Renal cortical epithelial cell (primary cell): ENCODE results near the gene GFI1B. TPM values are rescaled to one million over a fixed set of nuclear protein-coding genes. Genes with fewer than 3 reads are reported as not detected.
"Not testable (repeated sequence)": the region's sequence is repeated elsewhere in the genome, so short reads cannot be mapped to it uniquely, and the experiment has no call there.

ENCODE experiments used
- DNase-seq: peaks from one replicate; pipeline ENCODE4 v3.0.0-alpha.2; 2011; ENCODE audit warnings: low read depth
- total RNA-seq: library from RNA; depleted of rRNA; stranded (reverse); fragments of >200 nt; gene quantifications from 2 replicates; pipeline ENCODE4 v1.2.3, GENCODE V29; 2014

Gene GFI1B
- not detected in 2 replicates for total RNA-seq

DNA sequence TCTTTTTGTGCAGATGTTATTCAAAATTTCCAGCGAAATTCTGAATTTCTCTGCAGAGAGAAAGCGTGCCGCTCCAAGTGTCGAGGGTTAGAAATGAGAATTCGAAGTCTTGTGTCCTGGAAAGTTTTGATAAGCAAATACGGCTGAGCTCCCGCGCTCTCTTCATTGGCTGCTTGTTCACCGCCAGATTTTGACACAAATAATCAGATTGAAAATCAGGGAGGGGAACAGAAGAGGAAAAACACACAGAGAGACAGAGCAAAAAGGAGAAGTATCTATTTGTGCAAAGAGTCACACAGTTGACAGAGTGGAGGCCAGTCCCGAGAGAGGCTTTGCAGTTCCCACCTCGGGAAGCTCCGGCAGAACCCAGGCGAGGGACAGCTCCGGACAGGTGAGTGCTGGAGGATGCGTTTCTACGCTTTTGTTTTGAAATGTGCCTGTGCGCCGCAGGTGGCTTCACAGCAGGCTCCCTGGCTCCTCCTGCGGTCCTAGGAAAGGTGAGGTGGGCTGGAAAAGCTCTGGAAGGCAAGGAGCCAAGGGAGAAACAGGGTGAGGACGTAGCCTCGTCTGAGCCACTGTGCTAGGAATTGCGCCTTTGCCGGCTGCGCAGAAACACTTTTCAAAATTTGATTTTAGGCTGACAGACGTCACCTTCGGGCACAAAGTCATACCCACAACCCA lies at the start of gene GFI1B:
Gene GFI1B (plus strand): TSS at position 244 of the 681 bp plus-strand sequence. CDS start 7,985 bp downstream, outside the sequence.
- DNase-seq: no peak

DNA sequence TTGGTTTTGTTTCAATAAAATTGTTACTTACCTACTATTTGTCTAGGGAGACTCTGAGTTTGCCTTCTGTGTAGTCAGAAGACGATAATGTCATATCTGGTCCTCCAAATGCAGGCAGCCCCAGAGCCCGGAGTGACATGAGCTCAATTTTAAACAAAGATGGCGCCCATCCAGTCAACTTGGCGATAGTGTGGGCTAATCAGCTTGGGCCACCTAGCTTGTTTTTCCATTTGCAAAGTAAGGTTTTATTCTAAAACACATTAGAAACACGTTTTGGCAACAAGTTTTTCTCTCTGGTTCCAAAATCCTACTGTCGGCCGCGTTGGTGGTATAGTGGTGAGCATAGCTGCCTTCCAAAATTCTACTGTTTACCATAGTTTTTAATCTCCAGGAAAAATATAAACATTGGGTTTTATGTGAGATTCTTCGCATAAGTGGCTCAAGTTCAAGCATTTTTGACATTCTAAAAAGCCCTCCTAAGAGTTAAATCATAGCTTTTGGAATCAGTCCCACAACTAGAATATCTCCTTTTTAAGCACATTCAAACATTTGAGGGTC lies 47.2 kb upstream of the GFI1B start:
- DNase-seq: no peak

DNA sequence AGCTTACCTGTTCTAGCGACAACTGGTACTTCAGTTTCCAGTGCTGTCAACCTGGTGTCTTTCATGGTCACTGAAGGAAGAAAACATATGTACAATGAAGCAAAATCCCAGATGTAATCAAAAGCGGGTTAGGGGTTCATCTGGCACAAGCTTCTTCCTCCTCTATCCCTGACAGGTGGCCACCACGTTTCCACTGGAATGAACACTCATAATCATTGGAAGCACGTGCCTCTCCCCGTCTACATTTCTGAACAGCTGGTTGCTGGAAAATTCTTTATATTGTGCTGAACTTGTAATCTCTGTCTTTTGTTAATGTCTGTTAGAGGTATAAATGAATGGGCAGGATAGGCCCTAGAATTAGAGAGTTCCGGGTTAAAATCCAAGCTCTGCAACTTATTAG lies 43.5 kb upstream of the GFI1B start:
- DNase-seq: no peak

DNA sequence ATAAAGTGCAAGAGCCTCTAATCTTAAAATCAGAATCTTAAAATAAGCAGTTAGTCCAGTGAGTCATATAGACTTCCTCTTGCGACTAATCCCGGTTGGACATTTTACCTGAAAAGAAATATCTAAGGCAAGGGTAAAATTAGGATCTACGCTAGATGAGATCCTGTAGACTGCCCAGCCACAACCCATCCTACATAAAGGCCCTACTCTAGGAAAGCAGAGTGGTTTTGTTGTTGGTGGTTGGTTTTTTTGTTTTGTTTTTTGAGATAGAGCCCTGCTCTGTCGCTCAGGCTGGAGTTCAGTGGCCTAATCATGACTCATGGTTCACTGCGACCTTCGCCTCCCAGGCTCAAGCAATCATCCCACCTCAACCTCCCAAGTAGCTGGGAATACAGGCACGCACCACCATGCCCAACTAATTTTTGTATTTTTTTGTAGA lies 41.0 kb upstream of the GFI1B start:
- no peak for DNase-seq

DNA sequence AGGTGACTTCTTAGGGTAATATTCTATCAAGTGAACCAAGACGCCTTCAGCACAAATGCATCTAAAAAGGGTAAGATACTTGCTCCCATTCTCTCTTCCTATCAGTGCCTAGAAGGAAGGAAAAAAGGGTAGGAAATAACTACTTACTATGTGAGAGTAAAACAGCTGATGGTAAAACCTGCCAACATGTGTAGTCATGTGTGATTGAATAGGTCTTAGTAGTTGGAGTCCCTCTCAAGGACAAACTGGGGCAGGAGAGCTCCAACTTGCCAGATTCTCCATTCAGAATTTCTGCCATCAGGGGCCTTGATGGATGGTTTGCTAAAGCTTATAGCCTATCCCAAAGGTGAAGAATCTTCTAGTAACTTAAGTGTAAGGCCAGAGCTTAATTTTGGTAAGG lies 39.3 kb upstream of the GFI1B start:
- no peak for DNase-seq

DNA sequence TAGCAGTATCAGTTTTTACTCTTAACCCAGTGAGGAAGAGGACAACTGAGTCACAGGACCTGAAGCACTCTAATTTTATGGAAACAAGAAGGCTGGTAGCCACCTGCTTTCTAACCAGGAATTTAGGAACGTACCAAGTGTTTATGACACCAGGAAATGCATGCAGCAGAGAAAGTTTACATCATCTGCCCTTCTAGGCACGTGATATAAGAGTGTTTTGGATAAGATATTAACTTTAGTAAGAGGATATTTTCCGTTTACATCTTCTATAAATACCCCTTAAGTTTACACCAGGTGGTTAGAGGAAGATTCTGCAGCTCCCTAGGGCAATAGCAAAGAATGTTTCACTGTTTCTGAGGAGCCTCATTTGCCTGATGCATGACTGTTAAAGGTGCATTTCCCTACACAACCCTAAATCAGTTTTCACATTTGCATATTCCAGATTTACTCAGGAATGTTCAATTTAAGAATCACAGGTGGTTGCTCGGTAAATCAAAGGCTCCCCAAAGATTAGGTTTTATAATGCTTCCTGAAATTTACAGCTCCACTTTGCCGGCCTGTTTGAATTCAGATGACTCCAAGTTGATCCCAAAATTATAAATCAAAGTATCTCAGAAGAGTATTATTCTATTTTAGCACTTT lies 35.8 kb upstream of the GFI1B start:
- peak; percentile 45 for DNase-seq

DNA sequence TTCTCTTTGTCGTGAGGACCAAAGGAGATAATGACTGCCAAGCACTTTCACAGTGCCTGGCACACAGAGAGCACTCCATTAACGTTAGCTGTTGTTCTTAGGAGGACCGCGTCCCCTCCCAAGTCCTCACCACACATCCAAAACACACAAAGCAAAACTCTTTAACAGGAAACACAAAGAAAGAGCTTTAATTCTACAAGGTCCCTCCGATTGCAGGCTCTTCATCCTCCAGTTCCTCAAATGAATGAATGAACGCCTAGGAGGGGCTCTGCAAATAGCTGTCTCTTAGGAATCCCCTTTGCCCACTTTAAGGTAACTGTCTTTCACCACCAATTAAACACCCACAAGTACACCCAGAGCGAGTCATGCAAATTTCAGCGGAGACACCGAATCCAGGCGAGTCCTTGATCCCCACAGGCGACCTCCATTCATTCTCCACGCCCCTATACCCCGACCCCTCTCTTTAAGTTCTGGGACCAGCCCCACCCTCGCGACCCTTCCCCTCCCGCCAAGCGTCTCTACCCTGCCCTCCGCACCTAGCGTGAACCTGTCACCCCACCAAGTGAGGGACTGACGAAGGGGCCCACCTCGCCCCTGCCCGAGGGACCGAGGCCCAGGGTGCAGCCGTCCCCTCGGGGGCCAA lies 34.7 kb upstream of the GFI1B start:
- no peak for DNase-seq

DNA sequence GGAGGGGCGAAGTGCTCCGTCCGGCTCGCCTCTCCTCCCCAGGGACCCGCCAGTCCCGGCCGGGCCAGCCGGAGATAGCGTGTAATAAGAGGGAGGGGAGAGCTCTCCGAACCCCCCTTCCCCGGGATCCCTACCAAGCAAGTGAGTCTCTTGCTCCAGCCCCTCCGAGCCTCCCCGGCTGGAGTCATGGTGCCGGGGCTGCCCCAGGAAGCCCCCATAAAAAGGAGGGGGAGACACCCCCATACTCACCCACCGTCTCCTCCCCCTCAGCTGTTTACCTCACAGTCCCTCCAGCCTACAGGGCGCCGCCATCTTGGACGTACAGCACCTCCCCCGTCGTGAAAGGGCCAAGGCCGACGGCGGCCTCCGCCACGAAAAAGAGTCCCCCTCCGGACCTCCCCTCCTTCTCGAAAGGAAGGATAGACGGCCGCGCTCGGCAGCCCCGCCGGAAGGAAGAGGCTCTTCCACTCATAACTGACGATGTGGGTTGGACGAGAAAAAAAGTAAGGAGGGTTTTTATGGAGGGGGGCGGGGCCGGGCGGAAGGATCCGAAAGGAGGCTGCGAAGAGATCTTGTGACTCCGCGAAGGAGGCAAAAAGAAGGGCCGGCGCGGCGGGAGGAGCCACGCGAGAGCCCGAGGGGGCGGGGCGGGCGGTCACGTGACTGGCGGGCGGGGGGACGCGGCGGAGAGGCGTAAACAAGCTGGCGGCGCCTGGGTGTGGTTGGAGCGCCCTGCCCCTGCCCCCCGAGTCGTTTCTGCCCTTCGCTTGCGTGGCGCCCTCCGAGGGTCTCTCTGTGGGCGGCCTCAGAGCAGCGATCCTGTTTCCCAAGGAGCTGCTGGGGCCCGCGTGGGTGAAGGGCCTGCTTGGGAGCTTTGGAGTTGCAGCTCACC lies 34.0 kb upstream of the GFI1B start, which contains the start of gene TSC1:
Gene TSC1 (minus strand): TSS at position 323 of the 892 bp plus-strand sequence. CDS start 15,744 bp downstream, outside the sequence.
- peak; percentile 74 for DNase-seq

DNA sequence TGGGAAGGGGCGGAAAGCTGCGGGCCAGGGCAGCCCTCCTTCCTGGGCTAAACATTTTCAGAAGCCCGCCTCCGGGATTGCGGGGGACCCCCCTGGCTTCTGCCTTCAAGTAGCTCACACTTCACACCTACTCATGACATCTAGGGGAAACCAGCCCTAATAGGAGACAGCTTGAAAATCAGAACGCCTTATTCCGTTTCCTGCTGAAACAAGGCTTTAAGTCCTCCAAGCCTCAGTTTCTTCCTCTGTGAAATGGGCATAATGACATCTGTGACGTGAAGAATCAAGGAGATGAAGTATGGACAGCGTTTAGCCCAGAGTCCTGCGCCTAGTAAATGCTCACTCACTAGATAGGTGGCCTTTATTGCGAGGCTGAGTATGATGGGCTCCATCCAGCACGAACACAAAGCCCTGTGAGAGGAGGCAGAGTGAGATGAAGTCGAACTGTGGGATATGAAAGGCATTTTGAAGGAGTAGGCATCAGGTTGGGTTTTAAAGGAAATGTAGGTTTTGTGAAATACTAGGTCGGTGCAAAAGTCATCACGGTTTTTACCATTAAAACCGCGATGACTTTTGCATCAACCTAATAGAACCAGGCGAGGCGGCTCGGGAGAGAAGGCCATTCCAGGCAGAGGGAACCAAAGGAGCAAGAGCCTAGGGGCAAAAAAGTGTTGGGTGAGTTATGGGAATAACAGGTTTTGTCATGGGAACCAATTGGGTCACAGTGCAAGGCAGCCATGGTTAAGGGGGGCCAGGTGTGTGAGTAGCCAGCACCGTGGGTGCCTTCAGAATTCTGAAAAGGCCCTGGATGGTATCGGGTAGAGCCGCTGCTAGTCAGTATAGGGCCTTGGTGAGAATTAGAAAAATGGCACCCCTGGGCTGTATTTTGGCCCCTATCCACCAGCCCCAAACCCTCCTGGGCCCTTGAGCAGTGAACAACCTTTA lies 33.0 kb upstream of the GFI1B start:
- DNase-seq: no peak

DNA sequence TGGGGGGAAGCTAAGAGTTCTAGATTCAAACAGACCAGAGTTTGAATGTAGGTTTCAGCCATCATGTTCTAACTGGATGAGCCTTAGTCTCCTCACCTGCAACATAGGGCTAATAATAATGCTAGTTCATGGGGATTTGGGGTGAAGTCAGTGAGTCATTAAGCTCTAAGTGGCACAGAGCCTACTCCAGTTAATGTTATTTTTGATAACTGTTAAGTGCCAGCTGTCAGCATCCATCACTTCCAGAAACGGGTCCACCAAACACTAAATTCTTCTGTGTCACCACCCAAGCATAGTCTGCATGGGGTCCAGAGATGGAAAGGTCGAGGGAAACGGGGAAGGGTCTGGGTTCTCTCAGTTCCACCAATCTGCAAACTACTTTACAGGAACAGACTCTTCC lies 32.3 kb upstream of the GFI1B start:
- DNase-seq: no peak

DNA sequence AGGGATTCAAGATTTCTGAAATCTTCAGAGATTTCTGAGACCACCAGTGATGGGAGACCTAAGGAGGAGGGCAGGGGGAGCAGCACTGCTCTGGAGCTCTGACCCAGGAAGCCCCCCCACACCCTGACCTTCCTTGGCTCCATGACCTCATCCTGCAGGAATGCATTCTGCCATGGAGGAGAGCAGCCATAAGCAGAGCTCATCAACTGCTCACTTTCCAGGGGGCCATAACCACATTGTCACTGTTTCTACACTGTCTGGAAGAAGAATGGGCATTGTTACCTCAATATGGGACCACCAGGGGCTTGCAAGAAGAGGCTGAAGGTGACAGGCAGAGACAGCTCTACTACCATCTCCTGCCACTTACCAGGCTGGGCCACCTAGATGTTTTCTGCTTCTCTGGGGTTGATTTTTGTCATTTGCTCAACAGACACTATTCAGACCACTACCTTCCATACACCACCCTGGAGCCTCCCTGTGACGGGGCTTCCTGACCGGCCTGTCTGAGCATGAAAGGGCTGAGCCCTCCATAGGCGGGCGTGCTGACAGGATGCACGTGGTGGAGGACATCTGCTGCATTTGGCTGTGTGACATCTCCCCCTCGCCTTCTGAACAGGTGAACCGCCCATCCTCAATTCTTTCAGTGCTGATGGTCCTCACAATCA lies 31.7 kb upstream of the GFI1B start:
- DNase-seq: peak; percentile 42

DNA sequence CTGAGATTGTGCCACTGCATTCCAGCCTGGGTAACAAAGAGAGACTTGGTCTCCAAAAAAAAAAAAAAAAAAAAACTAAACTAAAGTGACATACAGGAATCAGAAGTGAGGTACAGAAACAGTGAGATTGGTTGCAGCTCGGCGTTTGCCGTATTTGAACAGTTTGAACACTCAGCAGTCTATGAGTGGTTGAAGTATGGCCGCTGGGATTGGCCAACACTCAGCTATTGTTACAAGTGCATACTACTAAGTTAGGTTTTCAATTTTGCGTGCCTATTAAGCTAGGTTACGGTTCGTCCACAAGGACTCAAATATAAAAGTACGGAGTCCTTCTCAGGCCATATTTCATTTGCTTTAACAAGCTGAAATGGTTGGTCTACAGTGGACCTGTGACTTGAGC lies 30.7 kb upstream of the GFI1B start:
- DNase-seq: no peak

DNA sequence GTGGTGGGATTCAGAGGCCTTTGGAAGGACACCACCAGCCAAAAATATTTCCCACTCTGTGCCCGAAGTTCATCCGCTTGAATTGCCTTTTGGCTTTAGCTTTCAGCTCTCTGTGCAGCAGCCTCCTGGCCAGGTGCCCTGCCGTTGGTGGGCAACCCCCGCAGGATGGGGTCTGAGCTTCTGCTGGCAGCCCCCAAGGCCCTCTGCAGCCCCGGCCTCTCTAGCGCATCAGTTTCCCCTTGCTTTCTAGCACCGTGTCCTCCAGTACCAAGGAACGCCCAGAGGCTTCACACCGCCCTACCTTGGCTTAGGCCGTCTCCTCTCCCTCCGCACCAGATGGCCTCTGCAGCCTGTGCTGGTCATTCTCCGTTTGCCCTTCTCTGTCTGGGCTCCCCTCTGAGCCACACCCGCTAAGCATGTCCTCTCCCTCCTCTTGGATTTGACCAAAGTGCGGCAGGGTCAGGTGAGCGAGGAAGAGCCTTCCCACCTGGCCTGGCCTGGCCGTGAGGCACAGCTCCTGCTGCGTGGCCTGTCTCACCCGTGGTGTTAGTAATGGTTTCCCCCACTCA lies 29.9 kb upstream of the GFI1B start:
- no peak for DNase-seq

DNA sequence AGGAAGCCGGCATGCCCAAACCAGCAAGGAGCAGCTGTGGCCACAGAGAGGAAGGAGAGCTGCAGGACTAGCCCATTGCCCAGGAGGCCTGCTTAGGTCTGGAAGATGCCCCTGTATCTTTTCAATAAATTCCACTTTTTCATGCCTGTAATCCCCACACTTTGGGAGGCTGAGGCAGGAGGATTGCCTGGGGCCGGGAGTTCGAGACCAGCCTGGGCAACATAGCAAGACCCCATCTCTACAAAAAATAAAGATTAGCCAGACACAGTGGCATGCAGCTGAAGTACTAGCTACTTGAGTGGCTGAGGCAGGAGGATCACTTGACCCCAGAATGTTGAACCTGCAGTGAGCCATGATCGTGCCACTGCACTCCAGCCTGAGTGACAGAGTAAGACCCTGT lies 28.8 kb upstream of the GFI1B start:
- no peak for DNase-seq

DNA sequence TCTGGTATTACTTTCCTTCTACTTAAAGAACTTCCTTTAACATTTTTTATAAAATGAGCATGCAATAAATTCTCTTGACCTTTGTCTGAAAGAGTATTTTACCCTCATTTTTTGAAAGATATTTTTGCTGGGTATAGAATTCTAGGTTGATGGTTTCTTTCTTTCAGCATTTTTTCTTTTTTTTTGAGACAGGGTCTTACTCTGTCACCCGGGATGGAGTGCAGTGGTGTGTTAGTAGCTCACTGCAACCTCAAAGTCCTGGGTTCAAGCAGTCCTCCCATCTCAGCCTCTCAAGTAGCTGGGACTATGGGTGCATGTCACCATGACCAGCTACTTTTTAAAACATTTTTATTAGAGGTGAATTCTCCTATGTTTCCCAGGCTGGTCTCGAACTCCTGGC lies 23.4 kb upstream of the GFI1B start:
- no peak for DNase-seq

DNA sequence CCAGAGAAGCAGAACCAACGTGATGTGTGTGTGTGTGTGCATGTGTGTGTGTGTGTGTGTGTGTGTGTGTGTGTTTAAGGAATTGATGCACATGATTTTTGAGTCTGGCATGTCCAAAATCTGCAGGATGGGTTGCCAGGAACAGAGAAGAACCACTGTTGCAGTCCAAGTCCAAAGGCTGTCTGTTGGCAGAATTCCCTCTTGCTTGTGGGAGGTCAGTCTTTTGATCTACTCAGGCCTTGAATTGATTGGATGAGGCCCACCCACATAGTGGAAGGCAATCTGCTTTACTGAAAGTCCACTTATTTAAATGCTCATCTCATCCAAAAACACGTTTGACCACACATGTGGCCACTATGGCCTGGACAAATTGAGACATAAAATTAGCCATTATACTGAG lies 22.7 kb upstream of the GFI1B start:
- DNase-seq: no peak

DNA sequence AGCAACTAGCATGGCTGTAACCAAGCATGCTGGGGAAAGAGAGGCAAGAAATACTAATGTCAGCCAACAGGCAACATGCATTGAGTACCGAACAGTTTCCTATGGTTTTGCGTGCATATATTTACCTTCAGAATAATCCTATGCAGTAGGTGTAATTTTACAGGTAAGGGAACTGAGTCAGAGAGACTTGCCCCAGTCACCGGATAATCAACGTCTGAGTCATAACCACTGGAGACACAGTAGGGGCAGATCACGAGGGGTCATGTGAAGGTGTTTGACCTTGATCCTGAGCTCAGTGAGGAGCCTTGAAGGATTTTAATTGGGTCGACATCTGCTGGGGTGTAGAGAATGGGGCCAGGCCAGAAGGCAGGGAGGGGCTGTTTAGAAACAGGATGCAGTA lies 20.7 kb upstream of the GFI1B start:
- no peak for DNase-seq

DNA sequence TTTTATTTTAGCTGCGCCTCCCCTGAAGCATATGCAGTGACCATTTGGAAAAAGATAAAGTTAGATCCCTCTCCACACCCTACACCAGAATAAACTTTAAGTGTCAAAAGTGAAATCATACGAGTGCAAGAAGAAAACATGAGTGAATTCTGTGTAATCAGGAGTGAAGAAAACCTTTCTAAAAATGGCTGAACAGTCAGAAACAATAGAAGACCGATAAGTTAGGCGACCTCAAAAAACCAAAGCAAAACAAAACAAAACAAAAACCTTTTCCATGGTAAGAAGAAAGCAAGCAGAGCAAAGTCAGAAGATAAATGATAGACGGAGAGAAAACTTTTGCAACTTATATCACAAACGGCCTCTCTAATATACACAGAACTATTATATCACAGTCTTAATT lies 17.5 kb upstream of the GFI1B start:
- no peak for DNase-seq

DNA sequence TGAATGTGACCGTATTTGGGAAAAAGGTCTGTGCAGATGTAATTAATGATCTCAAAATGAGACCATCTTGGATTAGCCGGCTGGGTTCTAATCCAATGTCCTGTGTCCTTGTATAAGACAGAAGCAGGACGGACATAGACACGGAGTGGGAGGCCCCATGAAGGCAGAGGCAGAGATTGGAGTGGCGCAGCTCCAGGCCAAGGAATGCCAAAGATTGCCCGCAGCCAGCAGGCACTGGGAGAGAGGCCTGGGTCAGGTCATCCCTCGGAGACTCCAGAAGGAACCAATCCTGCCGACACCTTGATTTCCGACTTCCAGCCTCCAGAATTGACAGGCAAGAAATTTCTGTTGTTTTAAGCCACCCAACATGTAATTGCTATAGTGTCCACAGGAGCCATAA lies 13.0 kb upstream of the GFI1B start:
- DNase-seq: no peak

DNA sequence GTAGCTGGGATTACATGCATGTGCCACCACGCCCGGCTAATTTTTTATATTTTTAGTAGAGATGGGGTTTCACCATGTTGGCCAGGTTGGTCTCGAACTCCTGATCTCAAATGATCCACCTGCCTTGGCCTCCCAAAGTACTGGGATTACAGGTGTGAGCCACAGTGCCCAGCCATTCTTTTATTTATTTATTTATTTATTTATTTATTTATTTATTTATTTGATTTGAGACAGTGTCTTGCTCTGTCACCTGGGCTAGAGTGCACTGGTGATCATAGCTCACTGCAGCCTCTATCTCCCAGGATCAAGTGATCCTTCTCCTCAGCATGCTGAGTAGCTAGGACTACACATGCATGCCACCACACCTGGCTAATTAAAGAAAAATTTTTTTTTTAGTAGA lies 10.6 kb upstream of the GFI1B start:
- DNase-seq: not testable (repeated sequence)
